ENCODE measurements around the gene ASGR1.
"Not testable (repeated sequence)": the region's sequence is repeated elsewhere in the genome, so short reads cannot be mapped to it uniquely, and the experiment has no call there.

ASGR1 gene

DNA sequence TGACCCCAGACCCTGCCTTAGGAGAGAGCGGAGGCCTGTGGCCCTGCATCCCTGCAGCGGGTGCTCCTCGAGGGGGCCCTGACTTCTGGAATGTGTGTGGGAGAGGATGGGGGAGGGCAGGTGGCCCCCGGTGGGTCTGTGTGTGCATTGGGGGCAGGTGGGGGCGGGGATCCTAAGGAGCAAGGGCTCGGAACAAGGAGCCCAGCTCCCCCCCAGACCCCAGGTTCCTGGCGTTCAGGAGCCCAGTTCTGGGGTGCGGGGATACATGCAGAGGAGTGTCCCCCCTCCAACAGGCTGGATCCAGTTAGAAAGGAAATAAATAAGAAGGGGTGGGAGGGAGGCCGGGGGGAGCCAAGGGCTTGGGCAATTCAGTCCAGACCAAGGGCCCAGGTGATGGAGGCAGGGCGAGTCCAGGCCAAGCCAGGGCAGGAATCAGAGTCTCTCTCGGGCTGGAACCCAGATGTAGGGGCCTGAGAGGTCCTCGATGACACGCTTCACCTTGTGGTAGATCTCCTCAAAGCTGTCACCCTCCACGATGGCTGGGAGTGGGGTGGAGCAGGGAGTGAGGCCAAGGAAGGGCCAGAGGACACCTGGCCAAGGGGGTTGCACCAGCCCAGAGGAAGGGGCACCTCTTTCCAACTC lies 11.2 kb upstream of the ASGR1 start:
- Histone ChIP-seq H3K9me3 (no peaks in the 10 kb centered on the region), H3K4me3 (no peak overlapping the region), H3K36me3 (replicated peaks) (no peaks in the 10 kb centered on the region), H3K27me3 (ENCODE audit: low read depth) (no peaks in the 10 kb centered on the region), H3K4me1 (no peaks in the 10 kb centered on the region)
- DNase-seq (ENCODE audit: low spot score in 2 of 2): no peak
- in situ Hi-C loops (cut with MboI; ENCODE audit: low sequenced_read_pairs): no loop called here

DNA sequence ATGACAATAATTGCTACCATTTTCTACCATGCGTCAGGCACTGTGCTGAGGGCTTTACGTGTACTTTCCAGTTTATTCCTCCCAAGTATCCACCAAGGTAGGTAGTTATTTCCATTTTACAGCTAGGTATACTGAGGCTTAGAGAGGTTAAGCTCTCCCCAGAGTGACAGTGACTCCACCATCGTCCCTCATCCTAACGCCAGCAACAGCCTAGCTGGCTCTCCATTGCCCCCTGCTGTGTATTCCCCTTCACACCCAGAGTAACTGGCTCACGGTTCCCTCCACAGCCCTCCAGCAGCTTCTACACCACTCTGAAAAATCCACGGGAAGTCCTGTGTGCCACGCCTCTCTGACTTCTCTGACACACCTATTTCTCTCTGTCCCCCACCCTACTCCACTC lies 7.1 kb upstream of the ASGR1 start:
- peak in 1 of 2 experiments; percentile 38 for DNase-seq (ENCODE audit: low spot score in 2 of 2)
- Histone ChIP-seq H3K4me3 (no peak overlapping the region), H3K36me3 (replicated peaks) (no peaks in the 10 kb centered on the region), H3K4me1 (no peaks in the 10 kb centered on the region), H3K27me3 (ENCODE audit: low read depth) (no peaks in the 10 kb centered on the region), H3K9me3 (no peaks in the 10 kb centered on the region)
- in situ Hi-C loops (cut with MboI; ENCODE audit: low sequenced_read_pairs): loop anchor here (10.0 kb wide), 1 partner anchor 141 kb away; the partner anchor contains the start of gene SLC16A11

DNA sequence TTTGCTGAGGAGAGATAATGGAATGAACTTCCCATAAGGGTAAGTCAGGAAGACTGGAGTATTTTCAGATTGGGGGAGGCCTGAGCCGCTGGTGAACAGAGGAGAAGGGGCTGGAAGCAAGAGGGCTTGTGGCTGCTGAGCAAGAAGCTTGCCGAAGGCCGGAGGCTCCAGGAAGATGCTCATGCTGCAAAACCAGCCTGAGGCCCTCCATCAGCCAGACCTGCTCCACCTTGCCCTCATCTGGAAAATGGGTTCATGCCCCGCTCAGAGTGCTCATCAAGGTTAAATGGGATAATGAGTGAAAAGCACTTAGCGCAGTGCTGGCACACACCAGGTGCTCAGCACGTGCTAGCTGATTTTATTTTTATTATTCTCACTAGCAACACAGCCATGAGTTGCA lies 5.5 kb upstream of the ASGR1 start:
- in situ Hi-C loops (cut with MboI; ENCODE audit: low sequenced_read_pairs): loop anchor here (10.0 kb wide), 1 partner anchor 140 kb away; the partner anchor contains the start of gene SLC16A11
- Histone ChIP-seq H3K4me3 (no peak overlapping the region), H3K9me3 (no peaks in the 10 kb centered on the region)

DNA sequence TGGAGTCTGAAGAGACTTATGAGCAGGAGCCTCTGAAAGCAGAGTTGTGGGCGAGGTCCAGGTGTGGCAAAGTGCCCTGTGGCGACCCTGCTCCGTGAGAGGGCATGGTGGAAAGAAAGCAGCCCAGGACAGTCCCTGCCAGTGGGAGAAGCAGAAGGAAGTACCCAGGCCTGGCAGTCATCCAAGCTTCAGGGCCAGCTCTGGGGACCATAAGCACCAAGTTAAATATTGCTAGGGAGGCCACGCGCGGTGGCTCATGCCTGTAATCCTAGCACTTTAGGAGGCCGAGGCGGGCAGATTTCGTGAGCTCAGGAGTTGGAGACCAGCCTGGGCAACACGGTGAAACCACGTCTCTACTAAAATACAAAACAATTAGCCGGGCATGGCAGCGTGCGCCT lies 4.9 kb upstream of the ASGR1 start:
- Histone ChIP-seq H3K4me3 (no peak overlapping the region), H3K27me3 (ENCODE audit: low read depth) (no peaks in the 10 kb centered on the region), H3K36me3 (replicated peaks) (no peaks in the 10 kb centered on the region), H3K9me3 (no peaks in the 10 kb centered on the region), H3K4me1 (no peaks in the 10 kb centered on the region)
- in situ Hi-C loops (cut with MboI; ENCODE audit: low sequenced_read_pairs): loop anchor here (10.0 kb wide), 1 partner anchor 139 kb away; the partner anchor contains the start of gene SLC16A11
- no peak for DNase-seq (ENCODE audit: low spot score in 2 of 2)

More for the DNA sequence above, 5.5 kb upstream of the ASGR1 start:
- Histone ChIP-seq H3K4me1 (no peaks in the 10 kb centered on the region), H3K36me3 (replicated peaks) (no peaks in the 10 kb centered on the region), H3K27me3 (ENCODE audit: low read depth) (no peaks in the 10 kb centered on the region)
- no peak for DNase-seq (ENCODE audit: low spot score in 2 of 2)

DNA sequence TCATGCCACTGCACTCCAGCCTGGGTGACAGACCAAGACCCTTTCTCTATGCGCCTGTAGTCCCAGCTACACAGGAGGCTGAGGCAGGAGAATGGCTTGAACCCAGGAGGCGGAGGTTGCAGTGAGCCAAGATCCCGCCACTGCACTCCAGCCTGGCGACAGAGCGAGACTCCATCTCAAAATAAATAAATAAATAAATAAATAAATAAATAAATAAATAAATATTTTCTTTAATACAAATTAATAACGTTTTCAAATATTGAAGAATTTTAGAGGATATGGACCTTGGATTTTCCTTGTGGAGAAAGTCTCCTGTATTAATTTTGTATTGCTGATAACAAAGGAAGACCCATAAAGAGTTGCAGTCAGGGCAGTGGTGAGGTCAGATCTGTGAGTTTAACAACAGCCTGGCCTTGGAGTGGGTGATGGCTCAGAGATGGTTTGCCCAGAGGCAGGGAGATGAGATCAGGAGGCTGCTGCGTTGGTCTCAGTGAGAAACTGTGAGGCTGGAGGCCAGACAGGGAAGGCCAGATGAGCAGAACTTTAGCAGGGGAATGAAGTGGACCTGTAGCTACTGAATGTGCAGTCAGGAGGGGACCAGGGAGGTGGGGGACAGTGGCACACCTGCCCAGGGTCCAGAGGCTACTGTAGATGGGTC lies 4.4 kb upstream of the ASGR1 start:
- no peaks in the 10 kb centered on the region for H3K36me3 ChIP-seq (replicated peaks)
- in situ Hi-C loops (cut with MboI; ENCODE audit: low sequenced_read_pairs): loop anchor here (10.0 kb wide), 1 partner anchor 139 kb away; the partner anchor contains the start of gene SLC16A11
- no peaks in the 10 kb centered on the region for H3K9me3 ChIP-seq
- no peaks in the 10 kb centered on the region for H3K4me1 ChIP-seq
- H3K4me3 ChIP-seq: no peak overlapping the region
- DNase-seq (ENCODE audit: low spot score in 2 of 2): no peak
- H3K27me3 ChIP-seq (ENCODE audit: low read depth): no peaks in the 10 kb centered on the region

DNA sequence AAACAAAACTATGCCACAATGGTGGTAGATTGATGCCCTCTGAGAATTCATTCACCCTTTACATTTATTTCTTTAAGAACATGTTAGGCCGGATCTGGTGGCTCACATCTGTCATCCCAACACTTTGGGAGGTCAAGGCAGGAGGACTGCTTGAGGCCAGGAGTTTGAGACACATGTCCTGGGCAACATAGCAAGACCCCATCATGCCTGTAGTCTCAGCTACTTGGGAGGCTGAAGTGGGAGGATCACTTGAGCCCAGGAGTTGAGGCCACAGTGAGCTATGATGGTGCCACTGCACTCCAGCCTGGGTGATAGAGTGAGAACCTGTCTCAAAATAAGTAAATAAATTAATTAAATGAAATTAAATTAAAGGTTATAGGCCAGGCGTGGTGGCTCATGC lies 2.9 kb upstream of the ASGR1 start:
- H3K9me3 ChIP-seq; H3K36me3 ChIP-seq (replicated peaks); H3K4me1 ChIP-seq; H3K27me3 ChIP-seq (ENCODE audit: low read depth); DNase-seq (ENCODE audit: low spot score in 2 of 2); H3K4me3 ChIP-seq: not testable (repeated sequence)
- in situ Hi-C loops (cut with MboI; ENCODE audit: low sequenced_read_pairs): loop anchor here (10.0 kb wide), 1 partner anchor 137 kb away; the partner anchor contains the start of gene SLC16A11

DNA sequence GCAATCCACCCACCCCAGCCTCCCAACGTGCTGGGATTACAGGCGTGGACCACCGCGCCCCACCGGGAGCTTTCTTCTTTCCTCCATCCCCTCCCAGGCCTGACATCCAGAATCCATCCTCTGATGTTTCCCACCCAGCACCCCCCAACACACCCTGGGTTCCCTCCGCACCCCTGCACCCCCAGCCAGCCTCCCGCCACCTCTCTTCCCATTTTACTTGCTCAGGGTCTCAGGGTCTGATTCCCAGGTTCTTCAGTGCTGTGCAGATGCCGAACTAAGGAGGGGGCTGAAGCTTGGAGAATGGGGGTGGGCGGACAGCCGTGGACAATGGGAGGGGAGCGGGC lies 225 bp downstream of the ASGR1 start:
- Histone ChIP-seq H3K9me3 (no peaks in the 10 kb centered on the region), H3K4me3 (no peak overlapping the region), H3K27me3 (ENCODE audit: low read depth) (no peaks in the 10 kb centered on the region), H3K4me1 (peaks cover 8% of the 10 kb centered on the region; the same call in 1 of the 2 replicates), H3K36me3 (replicated peaks) (no peaks in the 10 kb centered on the region)
- in situ Hi-C loops (cut with MboI; ENCODE audit: low sequenced_read_pairs): no loop called here
- DNase-seq (ENCODE audit: low spot score in 2 of 2): no peak

DNA sequence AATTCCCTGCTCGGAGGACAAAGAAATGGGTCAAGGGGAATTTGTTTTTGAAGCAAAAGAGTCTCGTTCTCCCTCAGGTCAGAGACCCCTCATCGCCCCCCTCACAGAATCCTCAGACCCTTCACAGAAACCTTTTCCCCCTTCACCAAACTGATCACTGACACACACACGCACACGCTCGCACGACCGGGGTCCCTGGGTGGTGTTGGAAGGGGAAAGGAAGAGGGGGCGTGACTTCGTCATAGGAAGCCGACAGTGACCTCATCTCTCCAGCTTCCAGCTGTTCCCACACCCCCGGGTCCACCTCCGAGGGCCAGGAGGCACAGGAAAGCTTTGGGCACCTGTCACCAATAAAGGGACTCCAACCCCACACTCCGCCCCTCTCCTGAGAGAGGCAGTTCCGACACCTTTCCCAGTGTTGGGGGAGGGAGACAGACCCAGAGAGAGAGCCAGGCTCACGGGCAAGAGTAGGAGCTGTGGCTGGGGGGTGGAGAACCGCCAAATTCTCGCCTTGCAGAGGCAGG lies 1.2 kb downstream of the ASGR1 start:
- peak overlapping the region; percentile 29 for H3K4me3 ChIP-seq
- in situ Hi-C loops (cut with MboI; ENCODE audit: low sequenced_read_pairs): no loop called here
- H3K9me3 ChIP-seq: no peaks in the 10 kb centered on the region
- peaks cover 8% of the 10 kb centered on the region; the same call in 1 of the 2 replicates for H3K4me1 ChIP-seq
- H3K36me3 ChIP-seq (replicated peaks): no peaks in the 10 kb centered on the region
- H3K27me3 ChIP-seq (ENCODE audit: low read depth): no peaks in the 10 kb centered on the region
- peak in 1 of 2 experiments; percentile 35 for DNase-seq (ENCODE audit: low spot score in 2 of 2)

DNA sequence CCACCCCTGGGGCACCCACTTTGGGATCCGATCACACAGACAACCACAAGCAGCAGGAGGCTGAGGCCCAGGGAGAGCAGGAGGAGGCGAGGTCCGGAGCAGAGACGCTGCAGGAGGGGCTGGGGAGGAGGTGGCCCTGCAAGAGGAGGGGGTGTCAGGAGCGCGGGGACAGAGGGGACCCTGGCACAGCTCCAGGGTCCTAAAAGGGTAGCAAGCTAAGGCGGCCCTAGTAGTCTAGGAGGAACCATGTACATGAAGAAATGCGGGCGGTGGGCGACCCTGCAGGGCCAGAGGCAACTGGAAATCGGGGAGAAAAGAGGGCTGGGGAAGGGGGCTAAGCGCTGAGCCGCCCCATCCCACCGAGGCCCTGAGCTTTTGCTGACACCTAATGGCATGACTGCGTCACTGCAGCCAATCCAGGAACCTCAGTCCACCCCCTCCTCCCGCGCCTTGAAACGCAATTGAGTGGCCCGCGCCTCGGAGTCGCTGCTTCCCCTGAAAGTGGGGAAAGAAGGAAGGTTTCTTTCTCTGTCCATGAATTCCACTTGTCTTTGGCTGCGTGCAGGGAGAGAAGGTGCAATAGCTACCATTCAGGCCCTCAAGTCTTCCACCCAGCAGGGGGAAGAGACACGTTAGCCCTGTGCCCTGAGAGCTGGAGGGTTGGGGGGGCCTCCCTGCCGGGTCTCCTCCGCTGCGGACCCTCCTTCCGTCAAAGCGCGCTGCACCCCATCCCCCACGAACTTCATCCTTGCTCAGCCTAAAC lies 1.8 kb downstream of the ASGR1 start:
- Histone ChIP-seq H3K36me3 (replicated peaks) (no peaks in the 10 kb centered on the region), H3K4me3 (peak overlapping the region; percentile 29), H3K9me3 (no peaks in the 10 kb centered on the region), H3K4me1 (peaks cover 8% of the 10 kb centered on the region; the same call in 1 of the 2 replicates), H3K27me3 (ENCODE audit: low read depth) (no peaks in the 10 kb centered on the region)
- in situ Hi-C loops (cut with MboI; ENCODE audit: low sequenced_read_pairs): no loop called here
- peak; percentile 73 to 89 for DNase-seq (ENCODE audit: low spot score in 2 of 2)

DNA sequence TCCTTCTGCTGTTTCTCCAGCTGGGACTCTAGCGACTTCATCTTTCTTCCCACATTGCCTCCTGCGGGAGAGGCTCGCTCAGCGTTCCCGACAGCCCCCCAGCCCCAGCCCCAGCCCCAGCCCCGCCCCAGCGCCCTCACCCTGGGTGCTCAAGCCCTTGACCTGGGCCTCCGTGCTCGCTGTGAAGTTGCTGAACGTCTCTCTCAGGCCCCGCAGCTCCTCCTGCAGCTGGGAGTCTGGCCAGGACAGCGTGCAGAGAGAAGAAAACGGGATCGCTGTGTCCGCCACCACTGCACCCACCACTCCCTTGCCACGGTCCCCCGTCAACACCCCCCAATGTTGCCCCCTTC lies 2.4 kb downstream of the ASGR1 start:
- in situ Hi-C loops (cut with MboI; ENCODE audit: low sequenced_read_pairs): no loop called here
- no peaks in the 10 kb centered on the region for H3K36me3 ChIP-seq (replicated peaks)
- peaks cover 8% of the 10 kb centered on the region; the same call in 1 of the 2 replicates for H3K4me1 ChIP-seq
- no peaks in the 10 kb centered on the region for H3K9me3 ChIP-seq
- peak overlapping the region; percentile 29; the same call in 1 of the 2 replicates for H3K4me3 ChIP-seq
- peak in 1 of 2 experiments; percentile 32 for DNase-seq (ENCODE audit: low spot score in 2 of 2)
- no peaks in the 10 kb centered on the region for H3K27me3 ChIP-seq (ENCODE audit: low read depth)

DNA sequence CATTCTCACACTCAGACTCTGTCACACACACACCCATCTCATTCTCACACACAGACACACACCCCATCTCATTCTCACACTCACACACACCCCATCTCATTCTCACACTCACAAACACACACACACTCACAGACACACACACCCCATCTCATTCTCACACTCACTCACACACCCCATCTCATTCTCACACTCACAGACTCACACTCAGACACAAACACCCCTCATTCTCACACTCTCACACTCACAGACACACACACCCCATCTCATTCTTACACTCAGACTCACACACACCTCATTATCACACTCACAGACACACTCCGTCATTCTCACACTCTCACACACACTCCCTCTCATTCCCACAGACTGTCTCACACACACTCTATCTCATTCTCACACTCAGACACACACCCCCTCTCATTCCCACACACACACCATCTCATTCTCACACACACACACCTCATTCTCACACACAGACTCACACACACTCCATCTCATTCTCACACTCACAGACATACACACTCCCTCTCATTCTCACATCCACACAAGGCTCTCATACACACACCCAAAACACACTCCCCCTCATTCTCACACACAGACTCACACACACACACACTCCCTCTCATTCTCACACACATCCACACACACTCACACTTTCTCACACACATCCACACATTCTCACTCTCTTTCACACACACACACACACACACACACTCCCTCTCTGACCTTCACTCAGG lies 2.9 kb downstream of the ASGR1 start:
- in situ Hi-C loops (cut with MboI; ENCODE audit: low sequenced_read_pairs): no loop called here
- no peak overlapping the region for H3K4me3 ChIP-seq

DNA sequence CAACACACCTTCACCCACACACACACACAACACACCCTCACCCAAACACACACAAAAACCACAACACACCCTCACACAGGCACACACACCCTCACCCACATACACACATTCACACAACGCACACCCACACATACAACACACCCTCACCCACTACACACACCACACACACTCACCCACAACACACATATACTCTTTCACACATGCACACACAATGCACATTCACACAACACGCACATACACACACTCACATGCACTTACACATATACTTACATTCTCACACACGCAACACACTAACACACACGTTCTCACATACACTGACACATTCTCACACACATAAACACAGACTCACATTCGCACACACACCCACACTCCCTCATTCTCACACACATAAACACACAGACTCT lies 3.8 kb downstream of the ASGR1 start:
- DNase-seq (ENCODE audit: low spot score in 2 of 2): no peak
- peaks cover 8% of the 10 kb centered on the region; the same call in 1 of the 2 replicates for H3K4me1 ChIP-seq
- no peaks in the 10 kb centered on the region for H3K36me3 ChIP-seq (replicated peaks)
- no peaks in the 10 kb centered on the region for H3K9me3 ChIP-seq
- no peaks in the 10 kb centered on the region for H3K27me3 ChIP-seq (ENCODE audit: low read depth)
- in situ Hi-C loops (cut with MboI; ENCODE audit: low sequenced_read_pairs): no loop called here
- H3K4me3 ChIP-seq: no peak overlapping the region

More for the DNA sequence above, 2.9 kb downstream of the ASGR1 start:
- Histone ChIP-seq H3K9me3 (no peaks in the 10 kb centered on the region), H3K27me3 (ENCODE audit: low read depth) (no peaks in the 10 kb centered on the region), H3K36me3 (replicated peaks) (no peaks in the 10 kb centered on the region), H3K4me1 (peaks cover 8% of the 10 kb centered on the region; the same call in 1 of the 2 replicates)
- no peak for DNase-seq (ENCODE audit: low spot score in 2 of 2)

Measured in HAP-1 (cell line).